Stomach (tissue), 4 donors: ENCODE results near the gene RBBP8NL.

Experiments used
- CTCF ChIP-seq, 7 experiments: fragments of 450-650 bp in 4 of 7; fragments of 200-600 bp in 3 of 7; sonication (generic) in 3 of 7; IDR thresholded peaks; one replicate each; pipeline ENCODE4 v1.5.1; 2016 to 2019; ENCODE audit warnings: antibody characterized with exemption in 7 of 7, control low read depth in 2 of 7, mild to moderate bottlenecking in 1 of 7
- POLR2A ChIP-seq, 4 donors: fragments of 450-650 bp; IDR thresholded peaks; one replicate each; pipeline ENCODE4 v1.6.1; 2016; ENCODE audit warnings: antibody characterized with exemption in 4 of 4, control low read depth in 2 of 4, mild to moderate bottlenecking in 1 of 4, moderate library complexity in 1 of 4

DNA sequence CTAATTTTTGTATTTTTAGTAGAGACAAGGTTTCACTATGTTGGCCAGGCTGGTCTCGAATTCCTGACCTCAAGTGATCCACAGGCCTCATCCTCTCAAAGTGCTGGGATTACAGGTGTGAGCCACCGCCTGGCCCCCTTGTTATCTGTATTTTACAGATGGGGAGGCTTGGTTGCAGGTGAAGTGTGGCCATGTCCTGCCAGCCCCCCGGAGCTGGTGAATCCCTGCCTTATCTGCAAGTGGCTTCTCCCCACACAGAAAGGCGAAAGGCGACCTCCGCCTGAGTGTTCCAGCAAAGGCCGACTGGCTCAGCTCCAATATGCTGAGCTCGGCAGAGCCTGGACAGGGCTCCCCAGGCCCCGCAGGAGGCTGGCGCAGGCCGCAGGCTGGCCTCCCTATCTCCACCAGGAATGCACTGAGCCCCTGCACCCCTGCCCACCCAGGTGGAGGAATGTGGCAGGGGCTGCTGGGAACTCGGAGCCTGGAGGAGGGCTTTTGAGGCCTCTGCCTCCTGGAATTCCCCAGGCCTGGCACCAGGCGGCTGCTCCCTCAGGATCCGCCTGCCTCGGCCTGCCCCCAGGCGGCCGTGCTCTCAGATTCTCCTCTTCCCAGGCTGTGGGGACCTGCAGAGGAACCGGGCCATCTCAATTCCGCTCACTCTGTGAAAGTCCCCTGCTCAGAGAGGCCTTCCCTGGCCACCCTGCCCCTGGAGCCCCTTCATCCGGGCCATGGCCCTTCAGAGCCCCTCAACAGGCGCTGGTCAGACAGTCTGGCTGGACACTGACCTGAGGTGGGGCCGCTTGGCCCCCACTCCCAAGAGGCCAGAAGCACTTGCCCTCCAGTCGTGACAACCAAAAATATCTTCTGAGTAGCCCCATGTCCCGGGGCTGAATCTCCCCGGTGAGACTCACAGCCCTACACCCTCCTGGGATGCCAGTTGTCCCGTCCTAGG is 51.0 kb downstream of the RBBP8NL start:
- TF ChIP-seq POLR2A (IDR thresholded peaks at IDR 0.05) (no peak), CTCF (IDR thresholded peaks at IDR 0.05) (peak in 5 of 7 experiments; percentile 34 to 70 (median 51))
